HEK293 (cell line): Measurements from ENCODE around the gene SCN4A.
A peak's percentile ranks its signal among the peaks of the same experiment; 100 is the strongest.

Experiments used
- CTCF ChIA-PET: fragments of 350-600 bp; formaldehyde crosslinking; extraction: SDS; loops from one replicate; lab custom pipeline; 2021; ENCODE audit warnings: antibody characterized with exemption; lab: Yijun Ruan, JAX
- POLR2A ChIA-PET: fragments of 300-600 bp; formaldehyde crosslinking; extraction: SDS; loops from one replicate; lab custom pipeline; 2020; ENCODE audit warnings: antibody characterized with exemption, inconsistent platforms; lab: Yijun Ruan, JAX
- H3K27ac ChIP-seq: fragments of 200-500 bp; sonication (Bioruptor generic); 2 replicates; pipeline ENCODE4 v1.5.1; 2014; ENCODE audit warnings: low read depth, low read length, control low read depth, inconsistent platforms; ENCODE audit errors: extremely low read depth
- H3K36me3 ChIP-seq, 2 experiments: fragments of 200-500 bp in 1 of 2; sonication (Bioruptor generic) in 1 of 2; 1 replicate in 1 of 2; 2 replicates in 1 of 2; pipeline ENCODE4 v1.5.1; 2014 to 2017; ENCODE audit warnings: inconsistent platforms in 2 of 2, low read length in 2 of 2; ENCODE audit not compliant: control insufficient read depth in 2 of 2, insufficient read depth in 1 of 2
- H3K4me1 ChIP-seq: fragments of 200-500 bp; sonication (Bioruptor generic); 2 replicates; pipeline ENCODE4 v1.5.1; 2014; ENCODE audit warnings: mild to moderate bottlenecking, low read length, inconsistent platforms; ENCODE audit not compliant: control insufficient read depth, insufficient read depth
- H3K4me3 ChIP-seq: 2 replicates; pipeline ENCODE4 v1.5.1; 2011; ENCODE audit warnings: low read depth, mild to moderate bottlenecking, control low read depth, low read length, moderate library complexity
- H3K9me3 ChIP-seq: fragments of 200-500 bp; sonication (Bioruptor generic); 2 replicates; pipeline ENCODE4 v1.5.1; 2014; ENCODE audit warnings: low read depth, low read length, inconsistent platforms; ENCODE audit not compliant: control insufficient read depth, insufficient read depth
- BCL11B ChIP-seq: fragments of 450-650 bp; formaldehyde crosslinking; IDR thresholded peaks from 2 replicates; pipeline ENCODE4 v1.5.1; 2016; ENCODE audit warnings: low read depth, missing biosample characterization, missing genetic modification characterization
- EGR2 ChIP-seq: fragments of 450-650 bp; formaldehyde crosslinking; IDR thresholded peaks from 2 replicates; pipeline ENCODE4 v1.5.1; 2016; ENCODE audit warnings: low read depth, missing biosample characterization, missing genetic modification characterization
- GFI1B ChIP-seq: fragments of 450-650 bp; formaldehyde crosslinking; IDR thresholded peaks from 2 replicates; pipeline ENCODE4 v1.5.1; 2016; ENCODE audit warnings: missing biosample characterization, missing genetic modification characterization
- HOXD13 ChIP-seq: sonication (generic); formaldehyde crosslinking; IDR thresholded peaks from 2 replicates; pipeline ENCODE4 v1.8.0; 2022; ENCODE audit warnings: missing genetic modification reagents, borderline replicate concordance
- IKZF3 ChIP-seq: fragments of 450-650 bp; IDR thresholded peaks from 2 replicates; pipeline ENCODE4 v1.5.0; 2018; ENCODE audit warnings: missing biosample characterization, mild to moderate bottlenecking, missing genetic modification characterization, moderate library complexity
- KLF1 ChIP-seq: fragments of 450-650 bp; formaldehyde crosslinking; IDR thresholded peaks from 2 replicates; pipeline ENCODE4 v1.5.1; 2016; ENCODE audit warnings: missing biosample characterization, missing genetic modification characterization
- KLF10 ChIP-seq: fragments of 450-650 bp; IDR thresholded peaks from 2 replicates; pipeline ENCODE4 v1.5.1; 2018; ENCODE audit warnings: missing biosample characterization, mild to moderate bottlenecking, missing genetic modification characterization
- KLF8 ChIP-seq: fragments of 450-650 bp; formaldehyde crosslinking; IDR thresholded peaks from 2 replicates; pipeline ENCODE4 v1.5.1; 2016; ENCODE audit warnings: missing biosample characterization, missing genetic modification characterization
- KLF9 ChIP-seq: fragments of 450-650 bp; formaldehyde crosslinking; IDR thresholded peaks from 2 replicates; pipeline ENCODE4 v1.5.1; 2016; ENCODE audit warnings: missing biosample characterization, missing genetic modification characterization, low read depth
- SP2 ChIP-seq: fragments of 450-650 bp; formaldehyde crosslinking; IDR thresholded peaks from 2 replicates; pipeline ENCODE4 v1.5.1; 2016; ENCODE audit warnings: missing biosample characterization, missing genetic modification characterization
- SP3 ChIP-seq: fragments of 450-650 bp; formaldehyde crosslinking; IDR thresholded peaks from 2 replicates; pipeline ENCODE4 v1.5.1; 2016; ENCODE audit warnings: missing biosample characterization, missing genetic modification characterization
- TCF7L2 ChIP-seq: IDR thresholded peaks from 2 replicates; pipeline ENCODE4 v1.6.1; 2011; ENCODE audit warnings: low read depth, mild to moderate bottlenecking, inconsistent platforms, low read length, moderate library complexity, borderline replicate concordance
- ZFHX2 ChIP-seq: fragments of 450-650 bp; formaldehyde crosslinking; conservative IDR thresholded peaks from 2 replicates; pipeline ENCODE4 v1.5.1; 2016; ENCODE audit warnings: missing biosample characterization, missing genetic modification characterization
- ZNF114 ChIP-seq: fragments of 450-650 bp; formaldehyde crosslinking; IDR thresholded peaks from 2 replicates; pipeline ENCODE4 v1.5.0; 2017; ENCODE audit warnings: missing biosample characterization, missing genetic modification characterization
- ZNF121 ChIP-seq: fragments of 450-650 bp; formaldehyde crosslinking; IDR thresholded peaks from 2 replicates; pipeline ENCODE4 v1.5.1; 2016; ENCODE audit warnings: missing biosample characterization, missing genetic modification characterization
- ZNF138 ChIP-seq: fragments of 450-650 bp; formaldehyde crosslinking; IDR thresholded peaks from 2 replicates; pipeline ENCODE4 v1.5.1; 2016; ENCODE audit warnings: missing biosample characterization, missing genetic modification characterization, borderline replicate concordance
- ZNF16 ChIP-seq: fragments of 450-650 bp; formaldehyde crosslinking; IDR thresholded peaks from 2 replicates; pipeline ENCODE4 v1.5.1; 2016; ENCODE audit warnings: low read depth, missing biosample characterization, missing genetic modification characterization
- ZNF19 ChIP-seq: fragments of 450-650 bp; formaldehyde crosslinking; IDR thresholded peaks from 2 replicates; pipeline ENCODE4; 2016; ENCODE audit warnings: missing biosample characterization, missing genetic modification characterization, low read depth
- ZNF2 ChIP-seq: fragments of 450-650 bp; formaldehyde crosslinking; IDR thresholded peaks from 2 replicates; pipeline ENCODE4 v1.5.1; 2016; ENCODE audit warnings: missing biosample characterization, missing genetic modification characterization
- ZNF335 ChIP-seq: fragments of 450-650 bp; formaldehyde crosslinking; conservative IDR thresholded peaks from 2 replicates; pipeline ENCODE4 v1.5.1; 2016; ENCODE audit warnings: missing biosample characterization, missing genetic modification characterization
- ZNF416 ChIP-seq: fragments of 450-650 bp; formaldehyde crosslinking; IDR thresholded peaks from 2 replicates; pipeline ENCODE4 v1.5.1; 2016; ENCODE audit warnings: missing biosample characterization, missing genetic modification characterization
- ZNF510 ChIP-seq: fragments of 450-650 bp; formaldehyde crosslinking; IDR thresholded peaks from 2 replicates; pipeline ENCODE4 v1.5.1; 2018; ENCODE audit warnings: mild to moderate bottlenecking, missing genetic modification characterization, missing biosample characterization; ENCODE audit not compliant: insufficient replicate concordance
- ZNF670 ChIP-seq: fragments of 450-650 bp; formaldehyde crosslinking; IDR thresholded peaks from 2 replicates; pipeline ENCODE4 v1.5.1; 2016; ENCODE audit warnings: missing biosample characterization, missing genetic modification characterization, low read depth
- ZNF785 ChIP-seq: fragments of 450-650 bp; formaldehyde crosslinking; IDR thresholded peaks from 2 replicates; pipeline ENCODE4 v1.5.1; 2016; ENCODE audit warnings: missing biosample characterization, missing genetic modification characterization
- ZSCAN16 ChIP-seq: fragments of 450-650 bp; formaldehyde crosslinking; IDR thresholded peaks from 2 replicates; pipeline ENCODE4 v1.5.1; 2016; ENCODE audit warnings: missing biosample characterization, missing genetic modification characterization
- TF ChIP-seq, protein P1 (sequence below): fragments of 450-650 bp; formaldehyde crosslinking; IDR thresholded peaks from 2 replicates; pipeline ENCODE4 v1.5.1; 2016; ENCODE audit warnings: missing biosample characterization, missing genetic modification characterization
- TF ChIP-seq, protein P2 (sequence below): fragments of 450-650 bp; formaldehyde crosslinking; IDR thresholded peaks from 2 replicates; pipeline ENCODE4 v1.5.1; 2016; ENCODE audit warnings: missing biosample characterization, missing genetic modification characterization
- TF ChIP-seq, protein P3 (sequence below): fragments of 450-650 bp; formaldehyde crosslinking; IDR thresholded peaks from 2 replicates; pipeline ENCODE4 v1.5.1; 2016; ENCODE audit warnings: missing biosample characterization, missing genetic modification characterization

The SCN4A gene

DNA sequence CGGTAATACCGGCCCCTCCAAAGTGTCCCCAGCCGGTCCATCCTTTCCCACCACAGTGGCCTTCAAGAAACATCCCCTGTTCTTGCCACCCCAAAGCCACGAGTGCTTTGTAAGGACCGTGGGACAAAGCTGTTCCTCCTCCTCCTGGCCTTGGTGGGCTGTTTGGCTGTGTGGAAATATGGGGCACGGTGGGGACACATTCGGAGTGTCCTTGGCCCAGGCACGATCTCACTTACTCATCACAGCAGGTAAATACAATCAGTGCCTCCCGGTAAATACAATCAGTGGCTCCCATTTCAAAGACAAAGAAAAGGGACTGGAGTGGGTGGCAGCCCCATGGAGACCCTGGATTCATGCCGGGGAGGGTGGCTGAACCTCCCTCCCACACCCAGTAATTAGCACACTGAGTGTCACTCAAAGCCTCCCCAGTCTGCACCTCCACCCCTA is 10.4 kb downstream of the SCN4A start:
- no peak overlapping the region for H3K4me3 ChIP-seq
- ChIA-PET CTCF (no interaction called here), POLR2A (no interaction called here)
- TF ChIP-seq ZFHX2 (0 out of 2 replicates have a peak, but pooled peaks have one; percentile 26), ZNF785 (tag by site-specific recombination) (no peak)
- no peak overlapping the region for H3K27ac ChIP-seq
- H3K9me3 ChIP-seq = no peaks in the 10 kb centered on the region
- no peaks in the 10 kb centered on the region for H3K36me3 ChIP-seq
- no peaks in the 10 kb centered on the region for H3K4me1 ChIP-seq

DNA sequence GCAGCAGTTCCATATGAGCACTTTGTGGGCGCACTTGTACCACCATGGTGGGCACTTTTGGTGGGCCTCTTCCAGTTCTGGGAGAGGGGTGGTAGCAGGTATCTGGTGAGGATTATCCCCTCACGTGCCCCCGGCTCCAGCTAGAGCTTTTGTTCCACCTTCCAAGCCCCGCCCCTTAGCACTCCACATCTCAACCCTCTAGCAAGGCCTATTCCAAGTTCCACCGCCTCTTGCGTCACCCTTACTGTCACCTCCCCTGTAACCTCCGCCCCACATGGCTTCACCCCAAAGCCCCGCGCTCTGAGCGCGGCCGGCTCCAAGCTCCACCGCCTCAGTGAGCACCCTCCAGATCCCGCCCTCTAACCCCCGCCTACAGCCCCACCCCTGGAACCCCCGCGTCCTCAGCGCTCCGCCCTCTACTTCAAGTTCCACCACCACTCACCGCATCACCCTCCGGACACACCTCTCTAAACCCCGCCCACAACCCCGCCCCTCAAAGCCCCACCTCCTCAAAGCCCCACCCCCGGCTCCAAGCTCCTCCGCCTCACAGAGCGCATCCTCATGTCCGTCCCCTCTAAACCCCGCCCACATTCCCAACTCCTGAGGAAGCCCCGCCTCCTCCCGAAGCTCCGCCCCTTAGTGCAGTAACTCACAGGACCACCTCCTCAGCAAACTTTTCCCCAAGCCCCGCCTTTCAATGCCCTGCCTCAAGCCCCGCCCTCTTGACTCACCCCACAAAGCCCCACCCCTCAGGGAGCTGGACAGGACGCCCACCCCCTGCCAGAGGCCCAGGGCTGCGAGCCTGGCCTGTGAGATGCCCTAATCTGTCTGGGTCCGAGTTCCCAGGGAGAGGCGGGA is 11.1 kb downstream of the SCN4A start:
- H3K27ac ChIP-seq = no peak overlapping the region
- H3K4me1 ChIP-seq = no peaks in the 10 kb centered on the region
- TF ChIP-seq SP2 (tag by site-specific recombination) (peak; percentile 60), KLF8 (peak; percentile 81), ZNF138 (tag by site-specific recombination) (no peak), ZNF510 (tag by site-specific recombination) (no peak), ZSCAN16 (tag by site-specific recombination) (no peak), TCF7L2 (no peak), KLF10 (tag by site-specific recombination) (no peak), EGR2 (tag by site-specific recombination) (peak; percentile 26; the same call in 1 of the 2 replicates), ZNF2 (no peak), ZNF114 (no peak), KLF1 (peak; percentile 82), ZNF19 (no peak), SP3 (tag by site-specific recombination) (peak; percentile 84), ZNF16 (tag by site-specific recombination) (no peak), ZNF121 (tag by site-specific recombination) (no peak), ZNF416 (tag by site-specific recombination) (no peak), IKZF3 (tag by site-specific recombination) (no peak), GFI1B (tag by site-specific recombination) (no peak), ZNF335 (no peak), HOXD13 (no peak), BCL11B (tag by site-specific recombination) (no peak), ZNF670 (tag by site-specific recombination) (no peak), KLF9 (tag by site-specific recombination) (peak; percentile 66)
- TF ChIP-seq, protein P1, sequence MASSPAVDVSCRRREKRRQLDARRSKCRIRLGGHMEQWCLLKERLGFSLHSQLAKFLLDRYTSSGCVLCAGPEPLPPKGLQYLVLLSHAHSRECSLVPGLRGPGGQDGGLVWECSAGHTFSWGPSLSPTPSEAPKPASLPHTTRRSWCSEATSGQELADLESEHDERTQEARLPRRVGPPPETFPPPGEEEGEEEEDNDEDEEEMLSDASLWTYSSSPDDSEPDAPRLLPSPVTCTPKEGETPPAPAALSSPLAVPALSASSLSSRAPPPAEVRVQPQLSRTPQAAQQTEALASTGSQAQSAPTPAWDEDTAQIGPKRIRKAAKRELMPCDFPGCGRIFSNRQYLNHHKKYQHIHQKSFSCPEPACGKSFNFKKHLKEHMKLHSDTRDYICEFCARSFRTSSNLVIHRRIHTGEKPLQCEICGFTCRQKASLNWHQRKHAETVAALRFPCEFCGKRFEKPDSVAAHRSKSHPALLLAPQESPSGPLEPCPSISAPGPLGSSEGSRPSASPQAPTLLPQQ = no peak
- TF ChIP-seq, protein P2, sequence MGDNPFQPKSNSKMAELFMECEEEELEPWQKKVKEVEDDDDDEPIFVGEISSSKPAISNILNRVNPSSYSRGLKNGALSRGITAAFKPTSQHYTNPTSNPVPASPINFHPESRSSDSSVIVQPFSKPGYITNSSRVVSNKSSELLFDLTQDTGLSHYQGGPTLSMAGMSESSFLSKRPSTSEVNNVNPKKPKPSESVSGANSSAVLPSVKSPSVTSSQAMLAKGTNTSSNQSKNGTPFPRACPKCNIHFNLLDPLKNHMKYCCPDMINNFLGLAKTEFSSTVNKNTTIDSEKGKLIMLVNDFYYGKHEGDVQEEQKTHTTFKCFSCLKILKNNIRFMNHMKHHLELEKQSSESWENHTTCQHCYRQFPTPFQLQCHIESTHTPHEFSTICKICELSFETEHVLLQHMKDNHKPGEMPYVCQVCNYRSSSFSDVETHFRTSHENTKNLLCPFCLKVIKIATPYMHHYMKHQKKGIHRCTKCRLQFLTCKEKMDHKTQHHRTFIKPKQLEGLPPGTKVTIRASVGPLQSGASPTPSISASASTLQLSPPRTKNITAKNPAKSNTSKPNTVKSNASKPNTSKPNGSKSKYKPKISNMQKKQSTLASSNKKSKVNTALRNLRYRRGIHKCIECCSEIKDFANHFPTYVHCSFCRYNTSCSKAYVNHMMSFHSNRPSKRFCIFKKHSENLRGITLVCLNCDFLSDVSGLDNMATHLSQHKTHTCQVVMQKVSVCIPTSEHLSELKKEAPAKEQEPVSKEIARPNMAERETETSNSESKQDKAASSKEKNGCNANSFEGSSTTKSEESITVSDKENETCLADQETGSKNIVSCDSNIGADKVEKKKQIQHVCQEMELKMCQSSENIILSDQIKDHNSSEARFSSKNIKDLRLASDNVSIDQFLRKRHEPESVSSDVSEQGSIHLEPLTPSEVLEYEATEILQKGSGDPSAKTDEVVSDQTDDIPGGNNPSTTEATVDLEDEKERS (tag by site-specific recombination) = no peak
- TF ChIP-seq, protein P3, sequence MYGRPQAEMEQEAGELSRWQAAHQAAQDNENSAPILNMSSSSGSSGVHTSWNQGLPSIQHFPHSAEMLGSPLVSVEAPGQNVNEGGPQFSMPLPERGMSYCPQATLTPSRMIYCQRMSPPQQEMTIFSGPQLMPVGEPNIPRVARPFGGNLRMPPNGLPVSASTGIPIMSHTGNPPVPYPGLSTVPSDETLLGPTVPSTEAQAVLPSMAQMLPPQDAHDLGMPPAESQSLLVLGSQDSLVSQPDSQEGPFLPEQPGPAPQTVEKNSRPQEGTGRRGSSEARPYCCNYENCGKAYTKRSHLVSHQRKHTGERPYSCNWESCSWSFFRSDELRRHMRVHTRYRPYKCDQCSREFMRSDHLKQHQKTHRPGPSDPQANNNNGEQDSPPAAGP (tag by site-specific recombination) = no peak
- H3K9me3 ChIP-seq = no peaks in the 10 kb centered on the region
- CTCF ChIA-PET = interaction anchor here (1.5 kb wide), 1 partner anchor 15 kb away, joined by 8 read pairs; no protein-coding TSS in a partner anchor
- no peaks in the 10 kb centered on the region for H3K36me3 ChIP-seq
- no peak overlapping the region for H3K4me3 ChIP-seq
- POLR2A ChIA-PET = no interaction called here
